HG03432 (cell line): ENCODE measurements around the gene TRIM60.
"Not testable (repeated sequence)": the region's sequence is repeated elsewhere in the genome, so short reads cannot be mapped to it uniquely, and the experiment has no call there.

Experiments used
- ATAC-seq: cut with Tn5 transposase; IDR thresholded peaks from one replicate; pipeline ENCODE4 v1.9.1; 2021; ENCODE audit warnings: mild to moderate bottlenecking, moderate library complexity; ENCODE audit not compliant: unreplicated experiment

Gene TRIM60

GRCh38 chr4:165052627-165053026 lies 20.8 kb downstream of the TRIM60 start:
- ATAC-seq: no peak

DNA sequence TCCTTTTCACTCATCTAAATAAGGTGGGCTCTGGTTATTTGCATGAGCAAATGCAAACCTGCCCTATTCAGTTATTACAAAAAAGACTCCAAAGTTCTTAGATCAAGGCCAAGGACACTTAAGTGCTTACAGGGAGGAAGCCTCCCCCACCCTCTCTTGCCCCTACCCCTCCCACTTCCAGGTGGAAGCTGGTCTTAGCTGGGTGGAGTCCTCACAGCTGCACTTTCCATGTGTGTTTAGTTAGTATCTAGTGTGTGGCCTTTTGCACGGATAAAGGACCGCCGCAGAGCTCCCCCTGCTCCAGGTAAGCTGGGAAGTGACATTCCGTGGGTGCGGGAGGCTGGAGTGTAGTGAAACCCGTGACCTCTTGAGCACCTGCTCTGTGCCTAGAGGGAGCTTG lies 21.8 kb downstream of the TRIM60 start, which contains the start of gene TRIM75:
TRIM75 (plus strand) TSS at position 222 of the 400 bp plus-strand sequence. CDS start 5,282 bp downstream, outside the sequence.
- no peak for ATAC-seq

DNA sequence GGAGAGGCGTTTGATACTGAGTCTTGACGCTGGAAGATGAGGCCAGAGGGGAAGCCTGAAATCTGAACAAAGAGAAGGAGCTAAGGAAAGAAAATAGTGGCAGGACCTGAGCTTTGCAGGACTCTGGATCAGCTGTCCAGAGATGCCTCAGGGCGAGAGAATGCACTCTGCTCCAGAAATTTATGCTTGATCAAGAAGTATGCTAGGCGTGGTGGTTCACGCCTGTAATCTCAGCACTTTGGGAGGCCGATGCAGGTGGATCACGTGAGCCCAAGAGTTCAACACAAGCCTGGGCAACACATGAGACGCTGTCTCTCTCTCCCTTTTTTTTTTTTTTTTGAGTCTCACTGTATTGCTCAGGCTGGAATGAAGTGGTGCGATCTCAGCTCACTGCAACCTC lies 23.8 kb downstream of the TRIM60 start:
- ATAC-seq: no peak

- no peak for ATAC-seq
These were observed 26.9 kb downstream of the TRIM60 start for GRCh38 chr4:165058666-165059065.

DNA sequence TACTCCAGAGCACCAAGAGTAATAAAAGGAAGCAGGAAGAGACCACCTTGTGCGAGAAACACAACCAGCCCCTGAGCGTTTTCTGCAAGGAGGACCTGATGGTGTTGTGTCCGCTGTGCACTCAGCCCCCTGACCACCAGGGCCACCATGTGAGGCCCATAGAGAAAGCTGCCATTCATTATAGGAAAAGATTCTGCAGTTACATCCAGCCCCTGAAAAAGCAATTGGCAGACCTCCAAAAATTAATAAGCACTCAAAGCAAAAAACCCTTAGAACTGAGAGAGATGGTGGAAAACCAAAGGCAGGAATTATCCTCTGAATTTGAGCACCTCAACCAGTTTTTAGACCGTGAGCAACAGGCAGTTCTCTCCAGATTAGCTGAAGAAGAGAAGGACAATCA lies 27.6 kb downstream of the TRIM60 start:
- no peak for ATAC-seq

DNA sequence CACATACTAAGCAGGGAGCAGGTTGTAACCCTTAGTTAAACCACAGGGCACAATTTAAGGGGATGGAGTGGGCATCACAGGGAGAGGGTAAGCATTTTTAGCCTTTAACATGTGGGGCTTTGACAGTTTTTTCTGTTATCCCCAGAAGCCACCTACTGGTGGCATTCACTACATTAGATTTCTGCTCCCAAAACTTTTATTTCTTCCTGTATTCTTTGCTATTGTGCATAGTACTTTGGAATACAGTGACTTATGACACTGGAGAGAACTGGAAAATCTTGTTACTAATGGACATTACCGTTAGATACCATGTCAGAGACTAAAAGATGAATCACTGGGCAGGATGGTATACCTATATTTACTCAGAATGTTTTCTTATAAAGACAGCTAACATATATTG lies 29.1 kb downstream of the TRIM60 start:
- no peak for ATAC-seq

- no peak for ATAC-seq
These were observed 38.8 kb downstream of the TRIM60 start for GRCh38 chr4:165070560-165070959.

- ATAC-seq: not testable (repeated sequence)
These were observed 41.5 kb downstream of the TRIM60 start for GRCh38 chr4:165073346-165073745.

DNA sequence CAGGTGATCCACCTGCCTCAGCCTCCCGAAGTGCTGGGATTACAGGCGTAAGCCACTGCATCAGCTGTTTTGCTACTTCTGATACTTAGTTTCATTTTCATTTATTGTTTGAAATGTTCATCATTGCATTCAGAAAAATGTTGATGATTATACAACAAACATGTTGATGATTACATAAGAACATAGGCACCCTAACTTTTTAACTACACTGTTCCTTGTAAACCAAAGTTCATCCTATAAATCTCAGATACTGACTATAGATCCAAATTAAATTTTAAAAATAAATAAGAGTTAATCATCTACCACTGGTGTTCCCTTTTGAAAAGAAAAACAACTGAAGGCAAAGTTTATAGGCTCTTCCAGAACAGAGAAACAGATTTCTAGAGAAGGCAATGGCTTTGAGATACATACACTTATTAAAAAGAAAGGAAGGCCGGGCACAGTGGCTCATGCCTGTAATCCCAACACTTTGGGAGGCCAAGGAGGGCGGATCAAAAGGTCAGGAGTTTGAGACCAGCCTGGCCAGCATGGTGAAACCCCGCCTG lies 45.3 kb downstream of the TRIM60 start:
- no peak for ATAC-seq

GRCh38 chr4:165079476-165079875 lies 47.7 kb downstream of the TRIM60 start:
- peak; percentile 79 for ATAC-seq

GRCh38 chr4:165084787-165085186 lies 53.0 kb downstream of the TRIM60 start:
- ATAC-seq: not testable (repeated sequence)

DNA sequence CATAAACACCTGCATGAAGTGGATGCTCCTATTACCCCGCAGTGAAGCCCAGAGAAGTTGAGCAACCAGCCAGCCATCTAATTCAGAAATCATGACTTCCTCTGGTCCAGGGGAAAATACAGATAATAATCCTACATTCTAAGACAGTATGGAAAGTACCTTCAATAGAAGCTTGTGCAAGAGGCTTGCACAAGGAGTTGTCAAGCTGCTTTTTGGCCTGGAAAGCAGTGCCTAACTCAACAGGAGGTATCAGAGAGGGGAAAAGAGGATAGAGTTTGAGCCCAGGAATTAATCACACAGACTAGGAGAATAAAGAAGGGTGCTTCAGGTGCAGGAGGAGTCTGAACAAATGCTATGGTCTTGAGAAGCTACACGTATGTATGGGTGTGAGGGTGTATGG lies 54.1 kb downstream of the TRIM60 start:
- no peak for ATAC-seq

- ATAC-seq: no peak
These were observed 56.6 kb downstream of the TRIM60 start for GRCh38 chr4:165088366-165088765.
